Dermis blood vessel endothelial cell (primary cell): Measurements from ENCODE around the gene CIROP. TPM values are rescaled to one million over a fixed set of nuclear protein-coding genes. Genes with fewer than 3 reads are reported as not detected.

Experiments used
- DNase-seq: peaks from one replicate; pipeline ENCODE4 v3.0.0; 2010
- total RNA-seq: library from RNA; depleted of rRNA; stranded (reverse); fragments of >200 nt; gene quantifications from 2 replicates; pipeline ENCODE4 v1.2.3, GENCODE V29; 2014

The CIROP gene
- total RNA-seq, 1 donor from 2014 or later, result not detected

GRCh38 chr14:23066855-23067744, 37.7 kb downstream of the CIROP start:
- no peak for DNase-seq

- DNase-seq, result no peak
These were observed 38.4 kb downstream of the CIROP start for GRCh38 chr14:23066368-23066767.

- no peak for DNase-seq
These were observed 41.2 kb downstream of the CIROP start for GRCh38 chr14:23063601-23064000.

GRCh38 chr14:23062002-23062401, 42.8 kb downstream of the CIROP start:
- peak; percentile 97 for DNase-seq

- DNase-seq, result no peak
These were observed 44.1 kb downstream of the CIROP start for GRCh38 chr14:23060536-23061260.

GRCh38 chr14:23058654-23059504, 45.9 kb downstream of the CIROP start:
- no peak for DNase-seq

GRCh38 chr14:23057757-23058653, 46.8 kb downstream of the CIROP start:
- DNase-seq, result peak; percentile 94

- DNase-seq, result peak; percentile 77
These were observed 47.6 kb downstream of the CIROP start, which contains the start of gene CDH24 for GRCh38 chr14:23056956-23057756. CDH24 (minus strand) TSS chr14:23057520; CDS start chr14:23055733, 1,787 bp downstream.

GRCh38 chr14:23056145-23056955, 48.4 kb downstream of the CIROP start:
- DNase-seq, result peak; percentile 88

- no peak for DNase-seq
These were observed 49.1 kb downstream of the CIROP start for GRCh38 chr14:23055621-23056144.

- DNase-seq, result no peak
These were observed 49.6 kb downstream of the CIROP start for GRCh38 chr14:23055147-23055550.

- peak; percentile 64 for DNase-seq
These were observed 50.6 kb downstream of the CIROP start for GRCh38 chr14:23054000-23054811.

GRCh38 chr14:23053426-23053825, 51.4 kb downstream of the CIROP start:
- DNase-seq, result no peak

- no peak for DNase-seq
These were observed 52.1 kb downstream of the CIROP start for GRCh38 chr14:23052671-23053070.

- DNase-seq, result no peak
These were observed 52.6 kb downstream of the CIROP start for GRCh38 chr14:23052182-23052623.

- DNase-seq, result no peak
These were observed 53.4 kb downstream of the CIROP start for GRCh38 chr14:23051141-23052057.
